NCI-H2107 treated with DMSO at 0.1 percent for 48 hours (cell line): ENCODE data around the gene MAPK8IP3.

ENCODE experiments used
- DNase-seq: peaks from one replicate; lab custom pipeline; 2025; ENCODE audit not compliant: unreplicated experiment; lab: John Stamatoyannopoulos, UW

The MAPK8IP3 gene

GRCh38 chr16:1740234-1740633 is 34.2 kb downstream of the MAPK8IP3 start:
- DNase-seq, result no peak

GRCh38 chr16:1740781-1741490 is 34.9 kb downstream of the MAPK8IP3 start:
- no peak for DNase-seq

GRCh38 chr16:1741553-1742165 is 35.7 kb downstream of the MAPK8IP3 start:
- no peak for DNase-seq

- no peak for DNase-seq
These were observed 37.7 kb downstream of the MAPK8IP3 start for GRCh38 chr16:1743376-1744337.

- no peak for DNase-seq
These were observed 38.4 kb downstream of the MAPK8IP3 start for GRCh38 chr16:1744338-1744840.

GRCh38 chr16:1745181-1745899 is 39.3 kb downstream of the MAPK8IP3 start:
- no peak for DNase-seq

GRCh38 chr16:1745900-1746692 is 40.1 kb downstream of the MAPK8IP3 start:
- DNase-seq, result no peak

- DNase-seq, result no peak
These were observed 40.7 kb downstream of the MAPK8IP3 start for GRCh38 chr16:1746693-1747195.

GRCh38 chr16:1747934-1748333 is 41.9 kb downstream of the MAPK8IP3 start:
- DNase-seq, result no peak

GRCh38 chr16:1749152-1750117 is 43.4 kb downstream of the MAPK8IP3 start:
- no peak for DNase-seq

- no peak for DNase-seq
These were observed 46.0 kb downstream of the MAPK8IP3 start for GRCh38 chr16:1751946-1752345.

GRCh38 chr16:1752853-1753252 is 46.9 kb downstream of the MAPK8IP3 start:
- no peak for DNase-seq

- DNase-seq, result no peak
These were observed 48.2 kb downstream of the MAPK8IP3 start for GRCh38 chr16:1754204-1754603.

- no peak for DNase-seq
These were observed 51.9 kb downstream of the MAPK8IP3 start for GRCh38 chr16:1757714-1758461.

GRCh38 chr16:1758923-1759322 is 52.9 kb downstream of the MAPK8IP3 start:
- DNase-seq, result no peak

- no peak for DNase-seq
These were observed 53.5 kb downstream of the MAPK8IP3 start for GRCh38 chr16:1759511-1759910.

- no peak for DNase-seq
These were observed 54.9 kb downstream of the MAPK8IP3 start for GRCh38 chr16:1760911-1761310.

GRCh38 chr16:1761751-1762150 is 55.8 kb downstream of the MAPK8IP3 start:
- no peak for DNase-seq
